ENCODE measurements around the gene DARS1.

DARS1 gene

DNA sequence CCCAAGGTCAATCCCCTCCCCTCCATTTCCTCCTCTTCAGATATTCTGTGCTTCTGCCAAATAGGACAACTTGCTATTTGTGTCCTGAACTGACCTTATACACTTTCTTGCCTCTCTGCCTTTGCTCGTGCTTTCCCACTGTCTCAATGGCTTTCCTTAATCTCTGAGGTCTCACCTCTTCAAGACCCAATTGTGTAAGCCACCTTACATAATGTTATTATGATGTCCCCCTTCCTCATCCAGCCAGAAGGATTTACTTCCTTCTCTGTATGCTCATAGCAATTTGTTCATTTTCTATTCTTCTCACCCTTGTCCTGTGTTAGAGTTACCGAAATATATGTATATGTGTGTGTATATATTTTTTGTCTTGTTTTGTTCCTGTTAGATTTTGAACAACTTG is 26.9 kb upstream of the DARS1 start:
- TF ChIP-seq, protein P1, sequence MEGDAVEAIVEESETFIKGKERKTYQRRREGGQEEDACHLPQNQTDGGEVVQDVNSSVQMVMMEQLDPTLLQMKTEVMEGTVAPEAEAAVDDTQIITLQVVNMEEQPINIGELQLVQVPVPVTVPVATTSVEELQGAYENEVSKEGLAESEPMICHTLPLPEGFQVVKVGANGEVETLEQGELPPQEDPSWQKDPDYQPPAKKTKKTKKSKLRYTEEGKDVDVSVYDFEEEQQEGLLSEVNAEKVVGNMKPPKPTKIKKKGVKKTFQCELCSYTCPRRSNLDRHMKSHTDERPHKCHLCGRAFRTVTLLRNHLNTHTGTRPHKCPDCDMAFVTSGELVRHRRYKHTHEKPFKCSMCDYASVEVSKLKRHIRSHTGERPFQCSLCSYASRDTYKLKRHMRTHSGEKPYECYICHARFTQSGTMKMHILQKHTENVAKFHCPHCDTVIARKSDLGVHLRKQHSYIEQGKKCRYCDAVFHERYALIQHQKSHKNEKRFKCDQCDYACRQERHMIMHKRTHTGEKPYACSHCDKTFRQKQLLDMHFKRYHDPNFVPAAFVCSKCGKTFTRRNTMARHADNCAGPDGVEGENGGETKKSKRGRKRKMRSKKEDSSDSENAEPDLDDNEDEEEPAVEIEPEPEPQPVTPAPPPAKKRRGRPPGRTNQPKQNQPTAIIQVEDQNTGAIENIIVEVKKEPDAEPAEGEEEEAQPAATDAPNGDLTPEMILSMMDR (IDR thresholded peaks at IDR 0.05; ENCODE audit: low read depth, low read length, missing control alignments): no peak
- H3K4me3 ChIP-seq (replicated peaks; ENCODE audit: low read depth, low read length): no peak overlapping the region
- no peak for DNase-seq (ENCODE audit: extremely low read depth, low read depth)

DNA sequence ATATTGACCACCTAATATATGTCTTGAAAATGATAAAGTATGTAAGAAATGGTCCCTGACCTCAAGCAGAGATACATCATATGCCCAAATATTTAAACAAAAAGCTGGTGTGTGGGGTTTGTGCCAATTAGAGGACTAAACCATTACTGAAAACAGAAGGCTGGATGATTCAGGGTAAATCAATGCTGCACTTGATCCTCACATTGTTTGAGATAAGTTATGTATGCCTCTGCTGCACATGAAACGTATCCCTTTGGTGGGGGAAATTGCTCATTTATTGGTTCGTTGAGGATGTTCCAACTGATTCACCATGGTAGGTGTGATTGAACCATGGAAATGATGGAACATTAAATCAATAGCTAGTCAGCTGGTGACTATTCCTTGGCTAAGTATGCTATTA is 24.7 kb upstream of the DARS1 start:
- TF ChIP-seq, protein P1 (IDR thresholded peaks at IDR 0.05; ENCODE audit: low read depth, low read length, missing control alignments): no peak
- H3K4me3 ChIP-seq (replicated peaks; ENCODE audit: low read depth, low read length): no peak overlapping the region
- DNase-seq (ENCODE audit: extremely low read depth, low read depth): no peak

DNA sequence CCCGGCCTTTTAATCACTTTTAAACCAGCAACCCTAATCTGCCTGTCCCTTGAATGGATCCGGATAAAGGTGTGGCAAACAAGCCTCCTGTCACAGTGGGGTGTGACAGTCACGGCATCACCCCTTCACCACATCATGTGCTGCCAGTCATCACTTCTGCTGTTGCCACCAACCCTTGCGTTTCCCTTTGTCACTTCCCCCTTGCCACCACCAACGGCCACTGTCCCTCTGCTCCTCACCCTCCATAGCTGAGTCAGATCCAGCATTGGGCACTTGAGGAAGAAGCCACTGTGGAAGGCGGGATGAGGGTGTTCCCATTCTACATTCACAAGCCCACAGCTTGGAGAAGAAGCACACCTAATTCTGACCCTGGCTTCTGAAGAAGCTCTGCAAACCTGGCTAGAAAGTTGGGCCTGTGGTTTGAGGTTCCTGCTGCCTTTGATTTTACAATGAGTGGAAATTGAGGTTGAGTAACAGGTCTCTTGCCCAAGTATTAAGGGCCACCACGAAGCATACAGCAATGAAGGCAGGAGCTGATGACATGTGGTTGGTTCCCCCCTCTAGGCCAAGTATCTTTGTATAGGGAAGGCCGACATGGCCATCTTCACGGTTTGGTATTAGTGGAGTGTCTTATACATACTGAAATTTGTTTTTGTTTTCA is 22.9 kb upstream of the DARS1 start:
- TF ChIP-seq, protein P1 (IDR thresholded peaks at IDR 0.05; ENCODE audit: low read depth, low read length, missing control alignments): no peak
- no peak for DNase-seq (ENCODE audit: extremely low read depth, low read depth)
- H3K4me3 ChIP-seq (replicated peaks; ENCODE audit: low read depth, low read length): no peak overlapping the region

DNA sequence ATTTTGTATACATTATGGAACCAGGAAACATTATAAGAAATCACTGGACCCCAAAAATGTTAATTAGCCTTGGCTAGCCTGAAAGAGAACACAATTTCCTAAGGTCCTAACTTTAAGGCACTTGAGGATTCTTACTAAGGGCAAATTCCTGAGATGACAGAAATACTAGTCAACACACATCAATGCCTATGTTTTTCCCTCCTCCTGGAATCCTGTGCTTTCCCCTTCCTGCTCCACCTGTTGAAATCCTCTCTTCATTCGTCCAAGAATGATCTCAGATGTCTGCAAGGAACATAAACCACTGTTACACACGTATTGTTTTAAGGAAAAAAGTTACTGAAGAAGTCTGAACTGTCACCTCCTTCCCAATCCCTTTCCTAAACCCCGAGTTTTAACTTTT is 21.2 kb upstream of the DARS1 start:
- no peak overlapping the region for H3K4me3 ChIP-seq (replicated peaks; ENCODE audit: low read depth, low read length)
- TF ChIP-seq, protein P1 (IDR thresholded peaks at IDR 0.05; ENCODE audit: low read depth, low read length, missing control alignments): no peak
- no peak for DNase-seq (ENCODE audit: extremely low read depth, low read depth)

DNA sequence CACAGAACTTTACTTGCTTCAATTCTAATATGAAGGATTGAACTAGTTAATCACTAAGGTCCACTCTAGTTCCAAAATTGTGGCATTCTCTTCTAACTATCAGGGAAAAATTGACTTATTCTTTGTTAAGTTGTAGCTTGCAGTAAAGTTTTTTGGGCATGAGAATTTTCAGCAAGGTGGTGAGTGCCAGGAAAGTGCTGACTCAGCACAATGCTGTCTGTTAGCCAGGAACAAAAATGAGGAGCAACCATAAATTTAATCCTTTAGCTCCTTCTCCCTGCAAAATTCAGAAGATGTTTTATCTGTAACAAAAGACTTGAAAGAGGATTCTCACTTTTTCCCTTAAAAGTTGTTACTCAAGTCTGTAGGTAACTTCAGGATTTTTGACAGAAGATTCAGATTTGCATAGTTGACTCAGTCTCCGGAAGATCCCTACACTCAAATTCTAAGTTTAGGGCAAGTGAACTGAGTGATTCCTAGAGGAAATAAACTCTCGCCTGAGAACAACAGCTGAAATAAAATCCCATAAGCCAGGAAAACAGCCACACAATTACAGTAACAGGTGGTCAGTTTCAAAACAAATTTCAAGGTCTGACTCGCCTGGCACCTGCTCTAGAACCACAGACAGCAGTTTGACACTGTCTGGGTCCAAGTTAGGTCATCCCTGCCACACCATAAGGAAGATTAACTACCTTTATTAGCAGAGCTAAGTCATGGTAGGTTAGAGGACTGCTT is 20.2 kb upstream of the DARS1 start:
- no peak overlapping the region for H3K4me3 ChIP-seq (replicated peaks; ENCODE audit: low read depth, low read length)
- TF ChIP-seq, protein P1 (IDR thresholded peaks at IDR 0.05; ENCODE audit: low read depth, low read length, missing control alignments): no peak
- DNase-seq (ENCODE audit: extremely low read depth, low read depth): no peak

DNA sequence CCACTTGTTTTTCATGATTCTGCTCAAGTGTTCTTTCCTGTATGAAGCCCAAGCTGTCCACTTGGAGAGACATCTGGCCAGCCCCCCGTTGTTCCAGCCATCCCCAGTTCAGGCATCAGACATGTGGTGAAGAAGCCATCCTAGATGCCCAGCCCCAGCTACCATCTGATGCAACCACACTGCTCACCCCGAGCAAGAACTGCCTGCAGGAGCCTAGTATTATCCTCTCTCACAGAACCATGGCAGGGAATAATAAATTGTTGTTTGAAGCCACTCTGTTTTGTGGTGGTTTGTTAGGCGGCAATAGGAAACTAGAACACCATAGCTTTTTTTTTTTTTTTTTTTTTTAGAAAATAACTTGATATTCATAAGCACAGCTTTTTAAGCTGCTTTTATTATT is 19.5 kb upstream of the DARS1 start:
- no peak overlapping the region for H3K4me3 ChIP-seq (replicated peaks; ENCODE audit: low read depth, low read length)
- no peak for DNase-seq (ENCODE audit: extremely low read depth, low read depth)
- TF ChIP-seq, protein P1 (IDR thresholded peaks at IDR 0.05; ENCODE audit: low read depth, low read length, missing control alignments): no peak

All from HFF-Myc (cell line).